Esophagus muscularis mucosa (tissue), 4 donors: Measurements from ENCODE around the gene MINDY3. TPM values are rescaled to one million over a fixed set of nuclear protein-coding genes. Genes with fewer than 3 reads are reported as not detected.

Experiments
- DNase-seq: peaks from one replicate; pipeline ENCODE4 v3.0.0-alpha.2; 2017; ENCODE audit errors: extremely low spot score
- H3K27ac ChIP-seq, 4 donors: fragments of 200-600 bp; sonication (generic); replicated peaks in 1 of 4; 1 replicate in 3 of 4; 2 replicates in 1 of 4; pipeline ENCODE4 v1.5.1; 2016 to 2019; ENCODE audit warnings: mild to moderate bottlenecking in 1 of 4
- H3K27me3 ChIP-seq, 4 donors: fragments of 200-600 bp; sonication (generic); one replicate each; pipeline versions ENCODE4 v1.5.1 to v1.6.0; 2016 to 2019
- H3K36me3 ChIP-seq, 4 donors: fragments of 200-600 bp; sonication (generic); one replicate each; pipeline ENCODE4 v1.5.1; 2016 to 2019
- H3K4me1 ChIP-seq, 4 donors: fragments of 200-600 bp; sonication (generic); one replicate each; pipeline ENCODE4 v1.5.1; 2016 to 2019
- H3K4me3 ChIP-seq, 4 donors: fragments of 200-600 bp; sonication (generic); 1 replicate in 2 of 4; 2 replicates in 2 of 4; pipeline ENCODE4 v1.5.1; 2016 to 2019; ENCODE audit warnings: mild to moderate bottlenecking in 4 of 4, moderate library complexity in 1 of 4
- H3K9me3 ChIP-seq, 4 donors: fragments of 200-600 bp; sonication (generic); 1 replicate in 3 of 4; 2 replicates in 1 of 4; pipeline ENCODE4 v1.5.1; 2016 to 2019
- CTCF ChIP-seq, 3 experiments: fragments of 200-600 bp in 2 of 3; fragments of 450-650 bp in 1 of 3; sonication (generic) in 2 of 3; IDR thresholded peaks; one replicate each; pipeline ENCODE4 v1.5.1; 2017 to 2019; ENCODE audit warnings: antibody characterized with exemption in 3 of 3, mild to moderate bottlenecking in 2 of 3, moderate library complexity in 1 of 3
- EP300 ChIP-seq: sonication (generic); formaldehyde crosslinking; IDR thresholded peaks from one replicate; pipeline ENCODE4 v1.6.1; 2017; ENCODE audit warnings: antibody characterized with exemption
- POLR2A ChIP-seq: fragments of 450-650 bp; IDR thresholded peaks from one replicate; pipeline ENCODE4 v1.6.1; 2017; ENCODE audit warnings: antibody characterized with exemption, moderate library complexity, mild to moderate bottlenecking, low read depth
- POLR2AphosphoS5 ChIP-seq, 2 donors: sonication (generic); formaldehyde crosslinking; IDR thresholded peaks; one replicate each; pipeline ENCODE4 v1.6.1; 2017; ENCODE audit warnings: antibody characterized with exemption in 2 of 2
- WGBS: methylation state at CpG from one replicate; pipeline ENCODE4 v1.1.5; 2018; 5-methylcytosine and 5-hydroxymethylcytosine counted together
- intact Hi-C: fragments of 100-400 bp; cut with DNase I; formaldehyde crosslinking; loops from one replicate; pipeline ENCODE4 v1.15.1; 2023
- total RNA-seq, 4 donors: library from RNA; depleted of rRNA; stranded (reverse); fragments of >200 nt; gene quantifications; one replicate each; pipeline versions ENCODE4 v1.1.0 to v1.2.1, GENCODE V29; 2016

The MINDY3 gene
- total RNA-seq, 4 donors from 2014 or later = 23.8 to 34.3 (median 28.4) TPM

- WGBS = 74% methylated on average over 3 of the region's 3 CpGs
These were observed 39.1 kb downstream of the MINDY3 start for GRCh38 chr10:15821046-15821683.

GRCh38 chr10:15817409-15818046 lies 42.8 kb downstream of the MINDY3 start:
- no peak for DNase-seq
- WGBS = 70% methylated on average over 3 of the region's 3 CpGs
- Histone ChIP-seq H3K27me3 (no peaks in the 10 kb centered on the region), H3K36me3 (peaks cover 0 to 28% (median 3%) of the 10 kb centered on the region in 4 donors), H3K27ac (no peak overlapping the region), H3K4me1 (peaks cover 5 to 13% (median 12%) of the 10 kb centered on the region in 4 donors), H3K9me3 (no peaks in the 10 kb centered on the region), H3K4me3 (no peak overlapping the region)
- intact Hi-C loops = no loop called here
- TF ChIP-seq CTCF (IDR thresholded peaks at IDR 0.05) = no peak
- no peak for TF ChIP-seq EP300
- TF ChIP-seq POLR2A = no peak
- no peak for TF ChIP-seq POLR2AphosphoS5 (IDR thresholded peaks at IDR 0.05)

More at GRCh38 chr10:15821046-15821683, 39.1 kb downstream of the MINDY3 start:
- H3K4me1 ChIP-seq = peaks cover 5 to 13% (median 8%) of the 10 kb centered on the region in 4 donors
- no peak for DNase-seq
- H3K4me3 ChIP-seq = no peak overlapping the region
- no peak overlapping the region for H3K27ac ChIP-seq
- TF ChIP-seq POLR2AphosphoS5 (IDR thresholded peaks at IDR 0.05) (no peak), EP300 (no peak), POLR2A (no peak), CTCF (IDR thresholded peaks at IDR 0.05) (no peak)
- H3K27me3 ChIP-seq = no peaks in the 10 kb centered on the region
- peaks cover 0 to 26% (median 3%) of the 10 kb centered on the region in 4 donors for H3K36me3 ChIP-seq
- intact Hi-C loops = loop anchor here (5.0 to 10.0 kb wide), 2 partner anchors 99 to 176 kb away; no protein-coding TSS in a partner anchor
- H3K9me3 ChIP-seq = no peaks in the 10 kb centered on the region

DNA sequence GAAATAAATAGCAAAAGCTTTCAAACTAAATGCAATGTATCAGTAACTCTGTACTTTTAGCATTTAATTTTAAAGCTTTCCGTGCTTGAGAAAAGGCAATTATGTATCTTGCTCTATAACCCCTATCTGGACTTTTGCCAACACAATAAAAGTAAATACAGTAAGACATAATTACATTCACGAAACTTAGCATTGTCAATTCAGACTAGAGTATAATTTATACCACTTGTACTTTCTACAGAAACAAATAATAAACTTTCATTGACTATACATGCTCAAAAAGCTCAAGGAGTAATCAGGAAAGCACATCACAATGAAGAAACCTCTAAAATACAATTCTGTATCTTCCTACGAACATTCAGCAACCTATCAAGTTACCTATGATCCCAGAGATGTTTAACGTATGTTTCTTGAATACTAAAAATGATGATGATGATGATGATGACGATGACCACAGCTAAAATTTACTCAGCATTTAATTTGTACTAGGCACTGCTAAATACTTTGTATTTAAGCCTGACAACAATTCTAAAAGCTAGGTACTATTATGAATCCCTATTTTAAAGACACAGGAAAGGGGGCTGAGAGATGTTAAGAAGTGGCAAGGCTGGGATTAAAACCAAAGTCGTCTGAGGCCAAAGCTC lies 44.9 kb downstream of the MINDY3 start:
- Histone ChIP-seq H3K9me3 (no peaks in the 10 kb centered on the region), H3K36me3 (peaks cover 0 to 22% (median 1%) of the 10 kb centered on the region in 4 donors), H3K27me3 (no peaks in the 10 kb centered on the region), H3K4me1 (peaks cover 5 to 13% (median 12%) of the 10 kb centered on the region in 4 donors), H3K27ac (no peak overlapping the region), H3K4me3 (no peak overlapping the region)
- 87% methylated on average over 6 of the region's 6 CpGs for WGBS
- intact Hi-C loops = no loop called here
- TF ChIP-seq POLR2A (no peak), POLR2AphosphoS5 (IDR thresholded peaks at IDR 0.05) (no peak), EP300 (no peak), CTCF (IDR thresholded peaks at IDR 0.05) (no peak)
- DNase-seq = no peak

GRCh38 chr10:15814565-15814964 lies 45.7 kb downstream of the MINDY3 start:
- Histone ChIP-seq H3K27me3 (no peaks in the 10 kb centered on the region), H3K36me3 (peaks cover 0 to 14% (median 0%) of the 10 kb centered on the region in 4 donors), H3K27ac (no peak overlapping the region), H3K4me3 (no peak overlapping the region), H3K9me3 (no peaks in the 10 kb centered on the region), H3K4me1 (peaks cover 5 to 13% (median 12%) of the 10 kb centered on the region in 4 donors)
- no peak for DNase-seq
- intact Hi-C loops = no loop called here
- no peak for TF ChIP-seq EP300
- WGBS = 96% methylated on average over 6 of the region's 6 CpGs

DNA sequence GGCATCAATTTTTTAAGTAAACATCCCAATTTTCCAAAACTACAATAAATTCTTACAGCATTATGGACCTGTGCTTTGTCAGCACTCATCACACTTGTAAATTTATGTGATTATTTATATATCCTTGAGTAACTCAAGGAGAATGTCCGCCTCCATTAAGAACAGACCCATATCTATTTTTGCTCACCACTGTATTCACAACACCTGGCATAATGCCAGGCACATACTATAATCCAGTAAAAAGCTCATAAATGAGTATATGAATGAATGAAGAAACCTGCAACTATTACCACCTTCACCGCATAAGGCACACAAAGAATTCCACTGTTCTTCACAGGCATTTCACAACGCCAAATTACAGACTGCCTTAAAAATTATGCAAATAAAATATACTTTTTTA lies 46.9 kb downstream of the MINDY3 start:
- Histone ChIP-seq H3K4me1 (peaks cover 5 to 13% (median 12%) of the 10 kb centered on the region in 4 donors), H3K27ac (no peak overlapping the region), H3K36me3 (peaks cover 0 to 7% (median 0%) of the 10 kb centered on the region in 4 donors), H3K4me3 (no peak overlapping the region), H3K27me3 (no peaks in the 10 kb centered on the region), H3K9me3 (no peaks in the 10 kb centered on the region)
- TF ChIP-seq POLR2AphosphoS5 (IDR thresholded peaks at IDR 0.05) = no peak
- TF ChIP-seq EP300 = no peak
- no peak for TF ChIP-seq POLR2A
- TF ChIP-seq CTCF (IDR thresholded peaks at IDR 0.05) = no peak
- DNase-seq = no peak
- intact Hi-C loops = no loop called here
- WGBS = 89% methylated on average over 3 of the region's 3 CpGs
